Loucy (cell line): ENCODE results near the gene GAB2.

Experiments
- H2AFZ ChIP-seq: fragments of 200-600 bp; sonication (generic); 2 replicates; pipeline ENCODE4 v1.6.0; 2016; ENCODE audit warnings: antibody characterized with exemption, mild to moderate bottlenecking, low read length, moderate library complexity
- H3F3A ChIP-seq: fragments of 200-600 bp; 2 replicates; pipeline ENCODE4 v1.6.0; 2016; ENCODE audit warnings: antibody characterized with exemption, low read depth, mild to moderate bottlenecking
- H3K27me3 ChIP-seq: fragments of 200-600 bp; sonication (generic); 2 replicates; pipeline ENCODE4 v1.6.1; 2014; ENCODE audit warnings: low read length, mild to moderate bottlenecking; ENCODE audit not compliant: insufficient read depth, poor library complexity, severe bottlenecking
- H3K36me3 ChIP-seq: fragments of 200-600 bp; sonication (generic); 2 replicates; pipeline ENCODE4 v1.6.1; 2016; ENCODE audit warnings: low read length; ENCODE audit not compliant: insufficient read depth
- H3K4me1 ChIP-seq: fragments of 200-600 bp; sonication (generic); 2 replicates; pipeline ENCODE4 v1.5.1; 2014; ENCODE audit warnings: low read length, mild to moderate bottlenecking; ENCODE audit not compliant: insufficient read depth, poor library complexity, severe bottlenecking
- H3K4me2 ChIP-seq: fragments of 200-600 bp; sonication (generic); 2 replicates; pipeline ENCODE4 v1.6.0; 2014; ENCODE audit warnings: antibody characterized with exemption, low read length, low read depth, mild to moderate bottlenecking; ENCODE audit not compliant: poor library complexity, severe bottlenecking
- H3K4me3 ChIP-seq: fragments of 200-600 bp; sonication (generic); 2 replicates; pipeline ENCODE4 v1.5.1; 2014; ENCODE audit warnings: low read length, mild to moderate bottlenecking, mixed read lengths; ENCODE audit not compliant: poor library complexity, severe bottlenecking
- H3K79me2 ChIP-seq: fragments of 200-600 bp; sonication (generic); 2 replicates; pipeline ENCODE4 v1.6.1; 2014; ENCODE audit warnings: low read length; ENCODE audit not compliant: insufficient read depth
- H3K9ac ChIP-seq: fragments of 200-600 bp; sonication (generic); 2 replicates; pipeline ENCODE4 v1.6.0; 2014; ENCODE audit warnings: mild to moderate bottlenecking, low read depth, low read length, moderate library complexity; ENCODE audit not compliant: poor library complexity, severe bottlenecking
- H3K9me2 ChIP-seq: fragments of 200-600 bp; sonication (generic); replicated peaks from 2 replicates; pipeline ENCODE4 v1.6.1; 2016; ENCODE audit warnings: low read depth, low read length, mixed read lengths
- H3K9me3 ChIP-seq: fragments of 200-600 bp; sonication (generic); 2 replicates; pipeline ENCODE4 v1.6.1; 2014; ENCODE audit warnings: mild to moderate bottlenecking, antibody characterized with exemption, low read length, low read depth; ENCODE audit not compliant: insufficient read depth
- H4K20me1 ChIP-seq: fragments of 200-600 bp; sonication (generic); 2 replicates; pipeline ENCODE4 v1.6.0; 2014; ENCODE audit warnings: antibody characterized with exemption, low read length, mild to moderate bottlenecking; ENCODE audit not compliant: insufficient read depth, poor library complexity, severe bottlenecking
- CTCF ChIP-seq: fragments of 200-600 bp; sonication (generic); conservative IDR thresholded peaks from 2 replicates; pipeline ENCODE4 v1.5.1; 2014; ENCODE audit warnings: mild to moderate bottlenecking, antibody characterized with exemption, low read length
- EZH2phosphoT487 ChIP-seq: fragments of 200-600 bp; IDR thresholded peaks from 2 replicates; pipeline ENCODE4 v1.6.1; 2018; ENCODE audit warnings: antibody characterized with exemption, mild to moderate bottlenecking, moderate library complexity, borderline replicate concordance

Gene GAB2

DNA sequence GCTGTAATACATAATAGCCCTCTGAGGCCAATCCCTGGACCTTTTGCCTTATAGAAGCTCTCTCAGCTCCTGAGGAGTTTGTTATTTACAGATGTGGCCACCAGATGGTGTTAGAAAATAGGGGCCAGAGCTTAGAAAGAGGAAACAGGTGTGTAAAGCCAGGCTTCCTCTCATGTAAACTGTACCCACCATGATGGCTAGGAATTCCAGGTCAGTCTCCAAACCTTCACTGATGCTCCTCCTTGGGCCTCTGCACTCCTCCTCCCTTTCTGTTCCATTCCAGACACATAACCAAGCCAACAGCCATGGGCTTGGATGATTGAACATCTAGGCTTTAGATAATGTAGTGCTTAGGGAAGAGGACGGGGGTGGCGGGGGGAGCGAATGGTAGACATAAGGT, 189.2 kb downstream of the GAB2 start:
- no peak overlapping the region for H3K4me2 ChIP-seq
- H3F3A ChIP-seq: no peaks in the 10 kb centered on the region
- H3K36me3 ChIP-seq: no peaks in the 10 kb centered on the region
- no peaks in the 10 kb centered on the region for H3K27me3 ChIP-seq
- H3K9me3 ChIP-seq: no peaks in the 10 kb centered on the region
- H3K4me3 ChIP-seq: no peak overlapping the region
- H3K9me2 ChIP-seq: no peaks in the 10 kb centered on the region
- TF ChIP-seq CTCF (peak; percentile 70), EZH2phosphoT487 (no peak)
- H4K20me1 ChIP-seq: no peaks in the 10 kb centered on the region
- no peak overlapping the region for H2AFZ ChIP-seq
- H3K4me1 ChIP-seq: peaks cover 8% of the 10 kb centered on the region
- no peaks in the 10 kb centered on the region for H3K79me2 ChIP-seq
- no peak overlapping the region for H3K9ac ChIP-seq

DNA sequence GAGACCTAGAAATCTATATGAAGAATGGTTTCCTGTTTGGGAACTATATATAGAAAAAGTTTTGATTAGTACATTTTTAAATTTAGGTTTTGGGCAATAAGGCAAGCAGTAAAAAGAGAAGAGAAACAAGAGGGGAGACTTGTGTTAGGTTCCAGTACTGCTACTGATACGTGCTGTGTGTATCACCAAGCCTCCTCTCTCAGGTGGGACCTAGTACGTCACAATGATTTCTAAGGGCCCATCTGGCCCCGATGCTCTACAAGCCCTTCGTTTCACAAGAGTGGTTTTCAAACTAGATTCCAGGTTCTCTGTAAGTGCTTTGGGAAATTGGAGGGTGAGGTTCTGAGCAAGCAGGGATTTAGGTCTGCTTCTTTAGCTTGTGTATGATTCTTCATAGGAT, 189.7 kb downstream of the GAB2 start:
- no peak overlapping the region for H2AFZ ChIP-seq
- no peak overlapping the region for H3K4me2 ChIP-seq

GRCh38 chr11:78226684-78227680, 190.6 kb downstream of the GAB2 start:
- Histone ChIP-seq H3K79me2 (no peaks in the 10 kb centered on the region), H3K9me2 (no peaks in the 10 kb centered on the region), H3F3A (no peaks in the 10 kb centered on the region), H3K4me1 (peaks cover 8% of the 10 kb centered on the region), H4K20me1 (no peaks in the 10 kb centered on the region), H3K27me3 (no peaks in the 10 kb centered on the region), H3K9me3 (no peaks in the 10 kb centered on the region), H2AFZ (no peak overlapping the region), H3K9ac (no peak overlapping the region), H3K4me2 (no peak overlapping the region), H3K4me3 (no peak overlapping the region), H3K36me3 (no peaks in the 10 kb centered on the region)
- TF ChIP-seq CTCF (no peak), EZH2phosphoT487 (no peak)

More for the DNA sequence above, 189.7 kb downstream of the GAB2 start:
- H3K79me2 ChIP-seq: no peaks in the 10 kb centered on the region
- no peaks in the 10 kb centered on the region for H3K9me2 ChIP-seq
- H3K9me3 ChIP-seq: no peaks in the 10 kb centered on the region
- H3K4me1 ChIP-seq: peaks cover 8% of the 10 kb centered on the region
- no peaks in the 10 kb centered on the region for H3K27me3 ChIP-seq
- TF ChIP-seq CTCF (no peak), EZH2phosphoT487 (no peak)
- no peak overlapping the region for H3K9ac ChIP-seq
- no peaks in the 10 kb centered on the region for H3F3A ChIP-seq
- no peaks in the 10 kb centered on the region for H3K36me3 ChIP-seq
- H4K20me1 ChIP-seq: no peaks in the 10 kb centered on the region
- H3K4me3 ChIP-seq: no peak overlapping the region
